Liver (tissue), 9 donors: ENCODE data around the gene PGAP3. TPM values are rescaled to one million over a fixed set of nuclear protein-coding genes. Genes with fewer than 3 reads are reported as not detected.

ENCODE experiments used
- DNase-seq: peaks from one replicate; pipeline ENCODE4 v3.0.0-alpha.2; 2017; ENCODE audit warnings: low spot score
- H3K27ac ChIP-seq, 2 donors: one replicate each; pipeline ENCODE4 v1.7.0; 2013; ENCODE audit warnings: inconsistent platforms in 2 of 2, low read length in 2 of 2, control low read depth in 1 of 2, low read depth in 1 of 2, mild to moderate bottlenecking in 1 of 2
- H3K27me3 ChIP-seq, 4 donors: one replicate each; pipeline versions ENCODE4 v1.6.1 to v1.7.0; 2013; ENCODE audit warnings: low read length in 3 of 4, inconsistent platforms in 1 of 4, mild to moderate bottlenecking in 1 of 4, moderate library complexity in 1 of 4; ENCODE audit not compliant: control insufficient read depth in 4 of 4, insufficient read depth in 4 of 4
- H3K36me3 ChIP-seq, 4 donors: one replicate each; pipeline versions ENCODE4 v1.6.1 to v1.7.0; 2013; ENCODE audit warnings: low read length in 3 of 4, mild to moderate bottlenecking in 3 of 4, low read depth in 1 of 4, moderate library complexity in 1 of 4; ENCODE audit not compliant: control insufficient read depth in 4 of 4, insufficient read depth in 3 of 4
- H3K4me1 ChIP-seq, 4 donors: one replicate each; pipeline versions ENCODE4 v1.6.1 to v1.7.0; 2013; ENCODE audit warnings: low read length in 3 of 4, mild to moderate bottlenecking in 3 of 4, moderate library complexity in 1 of 4; ENCODE audit not compliant: control insufficient read depth in 4 of 4, insufficient read depth in 4 of 4
- H3K4me3 ChIP-seq, 3 donors: one replicate each; pipeline versions ENCODE4 v1.6.1 to v1.7.0; 2013; ENCODE audit warnings: low read length in 3 of 3, control low read depth in 1 of 3, low read depth in 1 of 3, mild to moderate bottlenecking in 1 of 3
- H3K9ac ChIP-seq, 2 donors: one replicate each; pipeline ENCODE4 v1.7.0; 2013; ENCODE audit warnings: low read length in 2 of 2, mild to moderate bottlenecking in 2 of 2, moderate library complexity in 2 of 2, control low read depth in 1 of 2, low read depth in 1 of 2
- H3K9me3 ChIP-seq, 4 donors: one replicate each; pipeline versions ENCODE4 v1.6.1 to v1.7.0; 2013; ENCODE audit warnings: low read length in 3 of 4; ENCODE audit not compliant: control insufficient read depth in 4 of 4
- EGR1 ChIP-seq, 2 donors: IDR thresholded peaks; 2 replicates each; pipeline ENCODE4 v1.6.1; 2016 to 2018; ENCODE audit warnings: antibody characterized with exemption in 2 of 2, low read depth in 2 of 2
- FOXA1 ChIP-seq: IDR thresholded peaks from 2 replicates; pipeline ENCODE4 v1.6.1; 2016; ENCODE audit warnings: antibody characterized with exemption
- GABPA ChIP-seq, 2 donors: IDR thresholded peaks in 1 of 2; conservative IDR thresholded peaks in 1 of 2; 2 replicates each; pipeline ENCODE4 v1.6.1; 2016; ENCODE audit warnings: antibody characterized with exemption in 2 of 2, mild to moderate bottlenecking in 1 of 2, moderate library complexity in 1 of 2
- HNF4A ChIP-seq, 2 donors: conservative IDR thresholded peaks; 2 replicates each; pipeline ENCODE4 v1.6.1; 2016; ENCODE audit warnings: antibody characterized with exemption in 2 of 2, mild to moderate bottlenecking in 2 of 2
- JUND ChIP-seq, 2 donors: IDR thresholded peaks; 2 replicates each; pipeline ENCODE4 v1.6.1; 2016; ENCODE audit warnings: antibody characterized with exemption in 2 of 2
- NR2F2 ChIP-seq: IDR thresholded peaks from 2 replicates; pipeline ENCODE4 v1.6.1; 2016; ENCODE audit warnings: antibody characterized with exemption
- RAD21 ChIP-seq, 2 donors: IDR thresholded peaks; 2 replicates each; pipeline ENCODE4 v1.6.1; 2016; ENCODE audit warnings: antibody characterized with exemption in 2 of 2, mild to moderate bottlenecking in 2 of 2
- RXRA ChIP-seq, 2 donors: IDR thresholded peaks; 2 replicates each; pipeline ENCODE4 v1.6.1; 2017 to 2018; ENCODE audit warnings: antibody characterized with exemption in 2 of 2, mild to moderate bottlenecking in 1 of 2
- SP1 ChIP-seq: IDR thresholded peaks from 2 replicates; pipeline ENCODE4 v1.6.1; 2018; ENCODE audit warnings: antibody characterized with exemption, mild to moderate bottlenecking
- TAF1 ChIP-seq: conservative IDR thresholded peaks from 2 replicates; pipeline ENCODE4 v1.6.1; 2016; ENCODE audit warnings: antibody characterized with exemption, mild to moderate bottlenecking
- YY1 ChIP-seq: IDR thresholded peaks from 2 replicates; pipeline ENCODE4 v1.6.1; 2016; ENCODE audit warnings: antibody characterized with exemption, mild to moderate bottlenecking
- WGBS: extraction: QIAGEN DNeasy Blood & Tissue Kit; methylation state at CpG from one replicate; pipeline ENCODE4 v1.1.7; 2013; 5-methylcytosine and 5-hydroxymethylcytosine counted together
- polyA plus RNA-seq, 2 donors: library from polyadenylated mRNA; stranded (reverse) in 1 of 2; unstranded in 1 of 2; fragments of 200-250 nt in 1 of 2; fragments of >200 nt in 1 of 2; fragmentation: Nextera tagmentation in 1 of 2; extraction: Ambion mirVana in 1 of 2; gene quantifications; one replicate each; pipeline versions ENCODE4 v1.2.1 to v1.2.3, GENCODE V29; 2013 to 2015
- total RNA-seq, 2 donors: library from RNA; depleted of rRNA; stranded (reverse); fragments of >200 nt; gene quantifications; one replicate each; pipeline ENCODE4 v1.2.3, GENCODE V29; 2014
- TF ChIP-seq, protein P1 (sequence below): IDR thresholded peaks from 2 replicates; pipeline ENCODE4 v1.6.1; 2016; ENCODE audit warnings: antibody characterized with exemption
- TF ChIP-seq, protein P2 (sequence below): fragments of 150-350 bp; IDR thresholded peaks from 2 replicates; pipeline ENCODE4 v1.5.1; 2017; ENCODE audit warnings: improper control_type of control experiment, low read depth, low read length; ENCODE audit not compliant: missing input control
- TF ChIP-seq, protein P3 (sequence below): IDR thresholded peaks from 2 replicates; pipeline ENCODE4 v1.6.1; 2016; ENCODE audit warnings: antibody characterized with exemption
- TF ChIP-seq, protein P4 (sequence below): IDR thresholded peaks from 2 replicates; pipeline ENCODE4 v1.6.1; 2016; ENCODE audit warnings: antibody characterized with exemption, mild to moderate bottlenecking
- TF ChIP-seq, protein P5 (sequence below): IDR thresholded peaks from 2 replicates; pipeline ENCODE4 v1.6.1; 2016; ENCODE audit warnings: antibody characterized with exemption
- donor health status: healthy.
- donor health status: healthy.
- donor health status: healthy.
- donor health status: healthy.
- donor health status: healthy.

PGAP3 gene
- total and polyA plus RNA-seq, 4 donors: 7.9 to 19.5 (median 14.0) TPM

DNA sequence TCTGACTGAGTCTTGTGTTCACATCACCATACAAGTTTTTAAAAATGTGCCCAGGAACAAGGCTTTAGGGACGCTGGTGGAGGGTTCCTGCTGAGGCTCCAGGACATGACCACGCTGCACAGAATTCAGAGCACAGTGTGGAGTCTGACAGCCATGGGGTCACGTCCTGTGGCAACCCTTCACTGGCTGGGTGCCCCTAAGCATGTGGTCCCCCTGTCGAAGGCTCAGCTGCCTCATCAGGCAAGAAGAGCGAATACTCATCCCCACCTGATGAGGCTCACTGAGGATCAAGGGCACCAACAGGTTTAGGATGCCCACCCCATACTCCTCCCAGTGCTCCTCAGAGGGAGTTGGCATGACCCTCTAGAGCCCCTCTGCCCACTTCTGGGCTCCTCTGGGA, 13.7 kb downstream of the PGAP3 start:
- WGBS: 89% methylated on average over 5 of the region's 5 CpGs
- H3K27me3 ChIP-seq: no peaks in the 10 kb centered on the region
- TF ChIP-seq HNF4A (conservative IDR thresholded peaks at IDR 0.05): no peak
- TF ChIP-seq RXRA (IDR thresholded peaks at IDR 0.05): no peak
- no peak for TF ChIP-seq FOXA1
- TF ChIP-seq, protein P1, sequence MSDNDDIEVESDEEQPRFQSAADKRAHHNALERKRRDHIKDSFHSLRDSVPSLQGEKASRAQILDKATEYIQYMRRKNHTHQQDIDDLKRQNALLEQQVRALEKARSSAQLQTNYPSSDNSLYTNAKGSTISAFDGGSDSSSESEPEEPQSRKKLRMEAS: no peak
- TF ChIP-seq, protein P2, sequence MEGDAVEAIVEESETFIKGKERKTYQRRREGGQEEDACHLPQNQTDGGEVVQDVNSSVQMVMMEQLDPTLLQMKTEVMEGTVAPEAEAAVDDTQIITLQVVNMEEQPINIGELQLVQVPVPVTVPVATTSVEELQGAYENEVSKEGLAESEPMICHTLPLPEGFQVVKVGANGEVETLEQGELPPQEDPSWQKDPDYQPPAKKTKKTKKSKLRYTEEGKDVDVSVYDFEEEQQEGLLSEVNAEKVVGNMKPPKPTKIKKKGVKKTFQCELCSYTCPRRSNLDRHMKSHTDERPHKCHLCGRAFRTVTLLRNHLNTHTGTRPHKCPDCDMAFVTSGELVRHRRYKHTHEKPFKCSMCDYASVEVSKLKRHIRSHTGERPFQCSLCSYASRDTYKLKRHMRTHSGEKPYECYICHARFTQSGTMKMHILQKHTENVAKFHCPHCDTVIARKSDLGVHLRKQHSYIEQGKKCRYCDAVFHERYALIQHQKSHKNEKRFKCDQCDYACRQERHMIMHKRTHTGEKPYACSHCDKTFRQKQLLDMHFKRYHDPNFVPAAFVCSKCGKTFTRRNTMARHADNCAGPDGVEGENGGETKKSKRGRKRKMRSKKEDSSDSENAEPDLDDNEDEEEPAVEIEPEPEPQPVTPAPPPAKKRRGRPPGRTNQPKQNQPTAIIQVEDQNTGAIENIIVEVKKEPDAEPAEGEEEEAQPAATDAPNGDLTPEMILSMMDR: no peak
- no peak for DNase-seq
- no peak overlapping the region for H3K4me3 ChIP-seq
- H3K4me1 ChIP-seq: peaks cover 0 to 10% (median under 1%) of the 10 kb centered on the region in 4 donors
- no peak overlapping the region for H3K27ac ChIP-seq
- H3K9me3 ChIP-seq: no peaks in the 10 kb centered on the region
- no peaks in the 10 kb centered on the region for H3K36me3 ChIP-seq
- H3K9ac ChIP-seq: no peak overlapping the region

DNA sequence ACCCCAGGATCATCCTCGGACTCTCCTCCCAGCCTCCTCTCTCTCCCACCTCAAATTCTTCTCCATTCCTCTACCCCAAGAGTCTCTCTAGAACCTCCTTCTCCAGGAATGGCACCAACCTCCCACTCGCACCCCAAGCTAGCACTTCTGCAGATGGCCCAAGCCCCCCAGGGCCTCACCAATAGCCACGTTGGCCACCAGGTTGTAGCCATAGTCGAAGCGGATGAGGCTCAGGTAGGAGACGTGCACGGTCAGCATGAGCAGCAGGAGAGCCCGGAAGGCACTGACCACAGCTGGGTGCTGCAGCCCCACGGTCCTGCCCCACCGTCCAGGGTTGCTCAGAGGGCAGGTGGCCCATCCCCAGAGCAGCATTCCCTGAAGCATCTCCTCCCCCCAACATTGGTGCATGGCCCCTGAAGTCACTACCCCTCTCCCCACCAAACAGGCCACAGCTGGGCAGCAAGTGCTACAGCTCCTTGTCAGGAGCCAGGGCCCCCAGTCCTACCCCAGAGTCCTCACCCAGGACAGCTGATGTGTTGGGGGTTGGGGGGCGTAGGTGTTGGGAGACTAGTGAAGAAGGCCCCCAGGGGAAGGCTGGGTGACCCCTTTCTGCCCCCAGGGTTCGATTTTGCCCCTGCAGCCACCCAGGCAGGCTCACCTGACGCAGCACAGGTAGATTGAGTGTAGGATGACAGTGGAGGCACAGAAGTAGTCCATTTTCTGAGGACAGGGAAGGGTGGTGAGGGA, 14.3 kb downstream of the PGAP3 start:
- H3K4me3 ChIP-seq: no peak overlapping the region
- no peak for DNase-seq
- H3K9me3 ChIP-seq: no peaks in the 10 kb centered on the region
- H3K36me3 ChIP-seq: no peaks in the 10 kb centered on the region
- H3K9ac ChIP-seq: no peak overlapping the region
- 84% methylated on average over 13 of the region's 13 CpGs for WGBS
- no peak overlapping the region for H3K27ac ChIP-seq
- H3K27me3 ChIP-seq: no peaks in the 10 kb centered on the region
- TF ChIP-seq NR2F2 (no peak), EGR1 (IDR thresholded peaks at IDR 0.05; ENCODE audit: low read depth in 2 of 2) (no peak), JUND (IDR thresholded peaks at IDR 0.05) (no peak), RXRA (IDR thresholded peaks at IDR 0.05) (no peak), TAF1 (no peak), YY1 (no peak), HNF4A (conservative IDR thresholded peaks at IDR 0.05) (no peak), FOXA1 (no peak), RAD21 (IDR thresholded peaks at IDR 0.05) (no peak), GABPA (IDR thresholded peaks at IDR 0.05 in 1 of 2, conservative IDR thresholded peaks at IDR 0.05 in 1 of 2) (no peak), SP1 (no peak)
- TF ChIP-seq, protein P2: no peak
- TF ChIP-seq, protein P1: no peak
- TF ChIP-seq, protein P3, sequence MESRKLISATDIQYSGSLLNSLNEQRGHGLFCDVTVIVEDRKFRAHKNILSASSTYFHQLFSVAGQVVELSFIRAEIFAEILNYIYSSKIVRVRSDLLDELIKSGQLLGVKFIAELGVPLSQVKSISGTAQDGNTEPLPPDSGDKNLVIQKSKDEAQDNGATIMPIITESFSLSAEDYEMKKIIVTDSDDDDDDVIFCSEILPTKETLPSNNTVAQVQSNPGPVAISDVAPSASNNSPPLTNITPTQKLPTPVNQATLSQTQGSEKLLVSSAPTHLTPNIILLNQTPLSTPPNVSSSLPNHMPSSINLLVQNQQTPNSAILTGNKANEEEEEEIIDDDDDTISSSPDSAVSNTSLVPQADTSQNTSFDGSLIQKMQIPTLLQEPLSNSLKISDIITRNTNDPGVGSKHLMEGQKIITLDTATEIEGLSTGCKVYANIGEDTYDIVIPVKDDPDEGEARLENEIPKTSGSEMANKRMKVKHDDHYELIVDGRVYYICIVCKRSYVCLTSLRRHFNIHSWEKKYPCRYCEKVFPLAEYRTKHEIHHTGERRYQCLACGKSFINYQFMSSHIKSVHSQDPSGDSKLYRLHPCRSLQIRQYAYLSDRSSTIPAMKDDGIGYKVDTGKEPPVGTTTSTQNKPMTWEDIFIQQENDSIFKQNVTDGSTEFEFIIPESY: no peak
- TF ChIP-seq, protein P4, sequence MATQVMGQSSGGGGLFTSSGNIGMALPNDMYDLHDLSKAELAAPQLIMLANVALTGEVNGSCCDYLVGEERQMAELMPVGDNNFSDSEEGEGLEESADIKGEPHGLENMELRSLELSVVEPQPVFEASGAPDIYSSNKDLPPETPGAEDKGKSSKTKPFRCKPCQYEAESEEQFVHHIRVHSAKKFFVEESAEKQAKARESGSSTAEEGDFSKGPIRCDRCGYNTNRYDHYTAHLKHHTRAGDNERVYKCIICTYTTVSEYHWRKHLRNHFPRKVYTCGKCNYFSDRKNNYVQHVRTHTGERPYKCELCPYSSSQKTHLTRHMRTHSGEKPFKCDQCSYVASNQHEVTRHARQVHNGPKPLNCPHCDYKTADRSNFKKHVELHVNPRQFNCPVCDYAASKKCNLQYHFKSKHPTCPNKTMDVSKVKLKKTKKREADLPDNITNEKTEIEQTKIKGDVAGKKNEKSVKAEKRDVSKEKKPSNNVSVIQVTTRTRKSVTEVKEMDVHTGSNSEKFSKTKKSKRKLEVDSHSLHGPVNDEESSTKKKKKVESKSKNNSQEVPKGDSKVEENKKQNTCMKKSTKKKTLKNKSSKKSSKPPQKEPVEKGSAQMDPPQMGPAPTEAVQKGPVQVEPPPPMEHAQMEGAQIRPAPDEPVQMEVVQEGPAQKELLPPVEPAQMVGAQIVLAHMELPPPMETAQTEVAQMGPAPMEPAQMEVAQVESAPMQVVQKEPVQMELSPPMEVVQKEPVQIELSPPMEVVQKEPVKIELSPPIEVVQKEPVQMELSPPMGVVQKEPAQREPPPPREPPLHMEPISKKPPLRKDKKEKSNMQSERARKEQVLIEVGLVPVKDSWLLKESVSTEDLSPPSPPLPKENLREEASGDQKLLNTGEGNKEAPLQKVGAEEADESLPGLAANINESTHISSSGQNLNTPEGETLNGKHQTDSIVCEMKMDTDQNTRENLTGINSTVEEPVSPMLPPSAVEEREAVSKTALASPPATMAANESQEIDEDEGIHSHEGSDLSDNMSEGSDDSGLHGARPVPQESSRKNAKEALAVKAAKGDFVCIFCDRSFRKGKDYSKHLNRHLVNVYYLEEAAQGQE: no peak
- TF ChIP-seq, protein P5, sequence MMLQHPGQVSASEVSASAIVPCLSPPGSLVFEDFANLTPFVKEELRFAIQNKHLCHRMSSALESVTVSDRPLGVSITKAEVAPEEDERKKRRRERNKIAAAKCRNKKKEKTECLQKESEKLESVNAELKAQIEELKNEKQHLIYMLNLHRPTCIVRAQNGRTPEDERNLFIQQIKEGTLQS: no peak
- H3K4me1 ChIP-seq: peaks cover 0 to 13% (median 2%) of the 10 kb centered on the region in 4 donors
